Stimulated activated CD8-positive, alpha-beta memory T cell treated with anti-CD3 and anti-CD28 coated beads, Interleukin-4, amount 100 ng/mL, for 24 hours (primary cell): ENCODE results near the gene SSX2IP.

Experiments
- DNase-seq: peaks from one replicate; pipeline ENCODE4 v3.0.0-alpha.2; 2020; ENCODE audit warnings: low read depth

Gene SSX2IP

DNA sequence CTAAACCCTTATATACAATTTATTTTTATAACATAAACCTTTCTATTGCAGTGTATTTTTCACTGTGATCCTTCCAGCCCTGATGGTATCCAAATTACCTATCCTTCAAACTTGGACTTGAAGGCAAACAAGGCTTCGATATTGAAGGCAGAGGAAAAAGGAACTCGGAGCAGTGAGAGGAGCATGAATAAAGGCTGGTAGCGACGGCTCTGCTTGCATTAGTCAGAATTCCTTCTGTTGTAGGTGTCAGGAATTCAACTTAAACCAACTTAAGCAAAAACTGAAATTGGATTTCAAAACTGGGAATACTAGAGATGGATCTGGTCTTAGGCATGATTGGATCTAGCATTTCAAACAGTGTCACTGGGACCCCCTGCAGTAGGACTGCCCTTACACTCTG, 17.8 kb upstream of the SSX2IP start:
- DNase-seq, result no peak

DNA sequence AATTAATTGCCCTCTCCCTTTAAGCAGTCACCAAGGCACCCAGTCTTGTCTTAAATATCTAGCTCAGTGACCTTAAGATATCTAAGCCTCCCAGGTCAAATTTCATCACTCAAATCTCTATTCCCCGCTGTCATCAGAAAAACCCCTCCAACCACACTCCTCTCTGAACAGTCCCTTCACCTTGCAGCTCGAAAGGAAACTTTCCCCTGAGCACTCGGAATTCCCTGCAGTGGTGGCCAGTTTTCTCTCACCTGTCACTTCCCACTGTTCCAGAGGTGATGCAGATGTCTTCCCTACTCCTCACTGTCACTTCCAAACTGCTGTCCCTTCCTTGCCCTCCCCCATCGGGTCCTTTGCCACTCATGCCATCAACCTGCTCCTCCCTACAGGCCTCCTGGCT, 15.3 kb upstream of the SSX2IP start:
- DNase-seq, result no peak

GRCh38 chr1:84704872-84705417, 14.7 kb upstream of the SSX2IP start:
- DNase-seq, result no peak

- no peak for DNase-seq
Observed at GRCh38 chr1:84703431-84703830, 13.2 kb upstream of the SSX2IP start.

DNA sequence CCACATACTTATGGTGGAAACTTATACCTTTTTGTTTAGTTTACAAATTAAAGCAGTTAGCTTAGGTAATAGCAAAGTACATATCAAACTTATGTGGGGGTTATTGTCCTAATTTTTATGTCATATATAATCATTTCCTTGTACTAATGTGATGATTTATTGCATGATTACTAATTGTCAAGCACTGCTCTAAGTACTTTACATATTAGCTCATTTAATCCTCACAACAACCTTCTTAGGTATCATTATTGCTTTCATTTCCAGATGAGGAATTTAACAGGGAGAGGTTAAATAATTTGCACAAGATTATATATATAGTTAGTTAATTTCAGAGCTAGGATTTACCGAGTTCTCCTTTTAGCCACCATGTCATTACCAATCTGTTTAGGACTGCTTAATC, 11.9 kb upstream of the SSX2IP start:
- DNase-seq, result no peak

DNA sequence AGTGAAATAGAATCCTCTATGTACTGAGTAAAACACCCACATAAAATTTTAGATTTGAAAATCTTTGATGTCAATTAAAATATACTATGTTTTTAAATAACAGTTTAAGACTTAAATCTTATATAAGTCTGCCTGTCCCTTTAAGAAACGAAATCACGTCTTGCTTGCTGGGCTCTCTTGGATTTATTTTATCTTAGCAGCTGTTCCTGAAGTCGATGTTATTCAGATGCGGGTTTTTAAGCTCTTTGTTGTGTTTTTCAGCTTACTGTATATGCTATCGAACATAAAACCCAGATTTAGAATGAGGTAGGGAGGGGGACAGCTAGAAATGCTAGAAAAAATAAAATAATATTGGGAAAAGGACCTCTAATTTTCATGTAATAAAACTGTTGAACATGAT, 11.1 kb upstream of the SSX2IP start:
- no peak for DNase-seq

- no peak for DNase-seq
Observed at GRCh38 chr1:84700070-84700469, 9.8 kb upstream of the SSX2IP start.

DNA sequence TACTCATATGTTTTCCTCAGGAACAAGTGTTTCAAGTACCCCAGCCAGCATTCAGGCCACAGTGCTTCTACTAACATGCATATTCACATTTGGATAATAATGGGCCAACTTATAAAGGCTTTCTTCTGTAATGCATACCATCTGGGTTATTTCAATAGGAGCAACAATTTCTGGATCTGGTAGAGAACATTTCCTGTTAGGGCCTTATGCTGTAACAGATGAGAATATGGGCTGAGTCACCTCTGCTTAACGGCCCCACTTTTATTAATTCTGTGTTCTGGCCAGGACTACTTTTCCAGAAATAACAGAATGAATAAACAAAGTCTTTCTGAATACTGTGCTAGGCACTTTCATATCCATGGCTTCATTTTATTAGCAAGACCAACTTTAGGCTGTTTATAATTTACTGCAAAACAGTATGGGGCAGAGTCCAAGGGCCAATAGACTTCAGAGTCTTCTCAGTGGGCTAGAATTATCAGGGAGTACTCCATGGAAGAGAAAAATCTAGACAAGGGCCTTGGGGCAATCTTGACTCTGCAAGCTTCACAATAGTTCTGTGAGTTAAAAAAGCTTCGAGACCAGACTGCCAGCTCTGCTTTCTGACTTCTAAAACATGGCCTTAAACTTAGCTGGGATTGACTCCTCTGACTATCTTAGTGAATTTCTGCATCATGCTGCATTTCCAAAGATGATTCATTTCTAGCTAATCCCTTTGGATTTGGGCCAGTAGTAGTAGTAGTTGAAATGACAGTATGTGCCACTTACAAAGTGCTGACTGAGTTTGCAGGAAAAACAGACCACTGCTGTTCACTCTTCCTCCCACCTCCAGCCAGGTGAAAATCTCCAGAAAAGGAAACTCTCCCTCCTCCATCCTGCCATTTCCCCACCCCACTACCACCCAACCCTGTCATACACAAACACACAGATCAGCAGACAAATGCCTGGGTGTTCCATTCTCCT, 8.2 kb upstream of the SSX2IP start:
- DNase-seq, result no peak

DNA sequence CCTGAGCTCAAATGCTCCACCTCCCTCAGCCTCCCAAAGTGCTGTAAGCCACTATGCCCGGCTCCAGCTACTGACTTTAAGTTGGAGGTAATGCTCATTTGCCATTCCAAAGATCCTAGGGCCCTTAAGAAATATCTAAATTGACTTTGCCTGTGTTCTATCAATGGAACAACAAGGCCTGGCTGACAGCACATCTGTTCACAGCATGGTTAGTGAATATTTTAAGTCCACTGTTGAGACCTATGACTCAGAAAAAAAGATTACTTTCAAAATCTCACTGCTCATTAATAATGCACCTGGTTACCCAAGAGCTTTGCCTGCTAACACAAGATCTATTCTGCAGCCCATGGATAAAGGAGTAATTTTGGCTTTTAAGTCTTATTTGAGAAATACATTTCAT, 3.5 kb upstream of the SSX2IP start:
- DNase-seq, result no peak

DNA sequence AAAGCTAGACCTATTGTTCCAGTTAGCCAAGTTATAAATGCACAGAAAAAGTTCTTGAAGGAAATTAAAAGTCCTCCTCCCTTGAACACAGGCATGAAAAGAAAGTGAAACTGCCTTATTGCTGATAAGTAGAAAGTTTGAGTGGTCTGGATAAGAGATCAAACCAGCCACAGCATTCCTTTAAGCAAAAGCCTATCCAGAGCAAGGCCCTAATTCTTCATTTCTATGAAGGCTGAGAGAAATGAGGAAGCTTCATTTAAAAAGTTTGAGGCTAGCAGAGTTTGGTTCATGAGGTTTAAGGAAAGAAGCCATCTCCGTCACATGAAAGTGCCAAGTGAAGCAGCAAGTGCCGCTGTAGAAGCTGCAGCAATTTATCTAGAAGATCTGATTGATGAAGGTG, 2.7 kb upstream of the SSX2IP start:
- DNase-seq, result no peak

GRCh38 chr1:84692391-84692790, 2.1 kb upstream of the SSX2IP start:
- no peak for DNase-seq

DNA sequence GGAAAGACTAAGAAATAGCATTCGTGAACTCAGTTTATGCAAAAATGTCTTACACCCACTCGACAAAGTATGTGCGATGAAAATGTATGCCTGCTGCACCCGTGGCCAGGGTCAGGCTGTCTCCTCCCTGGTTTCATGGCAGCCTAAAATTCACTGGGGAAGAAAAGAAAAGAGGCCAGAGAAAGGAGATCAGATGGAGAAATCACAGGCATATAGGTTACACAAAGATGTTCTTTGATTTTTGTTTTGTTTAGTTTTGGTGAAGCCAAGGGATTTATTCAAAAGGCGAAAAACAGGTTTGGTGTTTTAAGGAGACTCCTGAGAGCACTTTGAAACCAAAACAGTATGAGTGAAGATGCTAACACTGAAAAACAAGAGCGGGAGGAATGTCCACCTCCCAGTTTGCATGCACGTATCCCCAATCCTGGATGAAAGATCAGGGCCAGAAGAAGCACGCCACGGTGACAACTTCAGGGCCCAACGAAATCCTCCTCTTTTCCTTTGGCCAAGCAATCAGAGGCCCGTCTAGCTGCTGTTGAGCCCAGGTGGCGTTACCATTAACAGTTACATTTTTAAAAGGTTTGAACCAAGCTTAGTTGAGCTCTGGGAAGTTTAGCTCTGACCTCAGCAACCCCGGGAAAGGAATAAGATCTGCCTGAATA, 992 bp upstream of the SSX2IP start:
- DNase-seq, result no peak

DNA sequence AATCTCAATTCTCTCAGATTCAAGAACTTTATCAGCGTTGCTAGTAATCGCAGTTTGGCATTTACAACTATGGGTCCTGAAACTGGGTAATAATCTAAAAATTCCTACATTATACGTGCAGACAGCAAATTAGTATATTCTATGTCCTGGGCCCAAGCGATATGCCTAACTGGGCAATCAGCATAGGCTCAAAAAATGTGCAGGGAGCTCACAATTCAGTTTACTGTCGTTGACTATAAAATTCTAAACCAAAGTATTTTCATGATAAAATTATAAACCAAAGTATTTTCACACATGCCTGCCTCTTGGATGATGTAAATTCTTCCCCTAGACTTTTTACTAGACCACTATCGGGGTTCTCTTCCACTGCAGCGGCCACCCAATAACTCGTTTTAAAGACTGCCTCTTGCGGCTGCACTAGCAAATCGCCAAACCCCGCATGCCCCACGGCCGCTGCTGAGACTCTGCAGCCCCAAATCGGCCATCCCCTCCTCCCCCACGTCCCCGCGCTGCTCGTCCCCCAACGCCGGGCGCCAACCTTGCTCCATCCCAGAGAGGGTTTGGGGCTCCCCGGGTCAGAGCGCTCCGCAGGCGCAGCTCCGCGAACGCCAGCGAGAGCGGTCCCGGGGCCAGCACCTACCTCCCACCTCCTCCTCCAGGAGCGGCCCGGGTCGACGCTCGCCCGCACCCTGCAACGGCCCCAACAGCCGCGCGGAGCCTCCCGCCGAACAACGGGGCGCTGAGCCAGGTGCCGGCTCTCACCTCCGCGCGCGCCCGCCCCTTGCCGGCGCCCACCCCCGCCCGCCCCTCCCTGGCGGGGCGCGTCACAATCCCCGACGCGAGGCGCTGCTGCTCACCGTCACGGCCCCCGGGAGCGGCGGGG, 506 bp downstream of the SSX2IP start:
- DNase-seq, result peak; percentile 44

- no peak for DNase-seq
Observed at GRCh38 chr1:84688463-84689061, 1.7 kb downstream of the SSX2IP start.

- no peak for DNase-seq
Observed at GRCh38 chr1:84687714-84688462, 2.4 kb downstream of the SSX2IP start.

DNA sequence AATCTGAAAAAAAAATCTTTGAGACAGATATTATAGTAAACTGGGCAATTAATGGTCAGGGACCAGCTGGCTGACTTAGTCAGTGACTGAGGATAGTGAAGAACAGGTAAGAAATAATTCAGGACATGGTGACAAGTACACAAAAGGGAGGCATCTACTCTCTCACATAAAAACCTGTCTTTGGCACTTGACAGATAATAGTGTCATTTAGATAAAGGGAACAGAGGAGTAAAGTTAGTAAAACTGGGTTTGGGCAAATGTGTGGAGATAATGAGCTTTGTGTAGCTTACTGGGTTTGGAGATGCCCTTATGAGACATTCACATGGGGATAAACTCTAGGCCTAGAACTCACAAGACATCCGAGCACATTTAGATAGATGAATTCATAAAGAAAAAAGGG, 4.0 kb downstream of the SSX2IP start:
- no peak for DNase-seq

GRCh38 chr1:84683508-84683907, 6.8 kb downstream of the SSX2IP start:
- no peak for DNase-seq

- no peak for DNase-seq
Observed at GRCh38 chr1:84682047-84682446, 8.2 kb downstream of the SSX2IP start.

DNA sequence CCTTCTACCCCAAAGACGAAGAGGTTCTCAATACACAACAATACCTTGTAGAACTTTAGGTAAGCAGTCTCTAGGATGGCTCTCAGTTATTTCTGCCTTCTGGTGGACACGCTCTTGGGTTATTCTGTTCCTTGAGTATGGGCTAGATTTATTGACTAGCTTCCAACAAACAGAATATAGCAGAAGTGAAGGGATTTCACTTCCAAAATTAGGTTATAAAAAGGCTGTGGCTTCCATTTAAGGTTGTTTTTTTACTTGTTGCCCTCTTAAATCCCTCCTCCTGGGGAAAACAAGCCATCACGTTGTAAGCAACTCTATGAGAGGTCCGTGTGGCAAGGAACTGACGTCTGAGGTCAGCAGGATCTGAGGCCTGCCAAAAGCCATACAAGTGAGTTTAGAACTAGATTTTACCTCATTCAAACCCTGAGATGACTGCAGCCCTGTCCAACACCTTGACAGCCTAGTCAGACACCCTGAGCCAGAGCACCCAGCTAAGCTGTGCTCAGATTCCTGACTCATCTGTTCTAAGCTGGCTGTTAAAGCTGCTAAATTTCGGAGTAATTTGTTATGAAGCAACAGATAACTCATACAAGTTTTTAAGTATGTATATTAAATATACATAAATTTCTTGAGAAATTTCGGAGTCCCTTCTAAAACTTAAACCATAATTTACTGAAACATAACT, 12.7 kb downstream of the SSX2IP start:
- DNase-seq, result no peak

GRCh38 chr1:84675631-84676030, 14.6 kb downstream of the SSX2IP start:
- DNase-seq, result no peak
